Breast epithelium (tissue), 4 donors: ENCODE measurements around the gene TINCR. TPM values are rescaled to one million over a fixed set of nuclear protein-coding genes. Genes with fewer than 3 reads are reported as not detected.

Experiments used
- DNase-seq, 2 donors: peaks; one replicate each; pipeline ENCODE4 v3.0.0-alpha.2; 2019; ENCODE audit warnings: low spot score in 2 of 2
- H3K27ac ChIP-seq, 2 donors: fragments of 200-600 bp; sonication (generic) in 1 of 2; one replicate each; pipeline ENCODE4 v1.5.1; 2016 to 2019; ENCODE audit warnings: mild to moderate bottlenecking in 1 of 2
- H3K27me3 ChIP-seq, 2 donors: fragments of 200-600 bp; sonication (generic) in 1 of 2; one replicate each; pipeline versions ENCODE4 v1.5.1 to v1.6.0; 2017 to 2019; ENCODE audit warnings: control low read depth in 1 of 2, mild to moderate bottlenecking in 1 of 2
- H3K36me3 ChIP-seq: fragments of 200-600 bp; one replicate; pipeline ENCODE4 v1.5.1; 2019
- H3K4me1 ChIP-seq, 2 donors: fragments of 200-600 bp; sonication (generic); one replicate each; pipeline ENCODE4 v1.5.1; 2016 to 2019; ENCODE audit warnings: control low read depth in 1 of 2
- H3K4me3 ChIP-seq, 3 donors: fragments of 200-600 bp; sonication (generic); 1 replicate in 2 of 3; 2 replicates in 1 of 3; pipeline ENCODE4 v1.5.1; 2016 to 2019; ENCODE audit warnings: mild to moderate bottlenecking in 3 of 3, moderate library complexity in 2 of 3
- H3K9me3 ChIP-seq, 2 donors: fragments of 200-600 bp; sonication (generic) in 1 of 2; one replicate each; pipeline ENCODE4 v1.5.1; 2016 to 2019; ENCODE audit warnings: control low read depth in 1 of 2
- CTCF ChIP-seq, 3 donors: fragments of 450-650 bp; IDR thresholded peaks; one replicate each; pipeline ENCODE4 v1.5.1; 2016 to 2017; ENCODE audit warnings: antibody characterized with exemption in 3 of 3, mild to moderate bottlenecking in 3 of 3, moderate library complexity in 3 of 3
- POLR2A ChIP-seq: fragments of 450-650 bp; IDR thresholded peaks from one replicate; pipeline ENCODE4 v1.6.1; 2016; ENCODE audit warnings: antibody characterized with exemption, mild to moderate bottlenecking, moderate library complexity
- POLR2AphosphoS5 ChIP-seq, 3 donors: sonication (generic); formaldehyde crosslinking; IDR thresholded peaks; one replicate each; pipeline ENCODE4 v1.6.1; 2017; ENCODE audit warnings: antibody characterized with exemption in 3 of 3
- intact Hi-C: fragments of 100-400 bp; cut with DNase I; formaldehyde crosslinking; loops from one replicate; pipeline ENCODE4 v1.15.1; 2023; ENCODE audit warnings: low total_unique reads
- total RNA-seq, 3 donors: library from RNA; depleted of rRNA; stranded (reverse); fragments of >200 nt; gene quantifications; one replicate each; pipeline ENCODE4 v1.1.0, GENCODE V29; 2016

TINCR gene
- total RNA-seq, 3 donors from 2014 or later, result 1.1 to 11.7 (median 1.3) TPM

GRCh38 chr19:5603626-5604025 lies 35.9 kb upstream of the TINCR start:
- DNase-seq, result no peak
- peaks cover 16% of the 10 kb centered on the region for H3K36me3 ChIP-seq

GRCh38 chr19:5600797-5601196 lies 33.0 kb upstream of the TINCR start:
- Histone ChIP-seq H3K9me3 (no peaks in the 10 kb centered on the region), H3K36me3 (peaks cover 21% of the 10 kb centered on the region), H3K27me3 (no peaks in the 10 kb centered on the region), H3K4me1 (no peaks in the 10 kb centered on the region), H3K27ac (no peak overlapping the region), H3K4me3 (no peak overlapping the region)
- intact Hi-C loops, result no loop called here
- TF ChIP-seq POLR2A (no peak), CTCF (IDR thresholded peaks at IDR 0.05) (no peak), POLR2AphosphoS5 (IDR thresholded peaks at IDR 0.05) (no peak)
- DNase-seq, result no peak

More at GRCh38 chr19:5603626-5604025, 35.9 kb upstream of the TINCR start:
- H3K4me3 ChIP-seq, result no peak overlapping the region
- no peaks in the 10 kb centered on the region for H3K4me1 ChIP-seq
- H3K27me3 ChIP-seq, result no peaks in the 10 kb centered on the region
- H3K9me3 ChIP-seq, result no peaks in the 10 kb centered on the region
- H3K27ac ChIP-seq, result no peak overlapping the region
- no peak for TF ChIP-seq POLR2A
- TF ChIP-seq POLR2AphosphoS5 (IDR thresholded peaks at IDR 0.05), result no peak
- TF ChIP-seq CTCF (IDR thresholded peaks at IDR 0.05), result no peak
- intact Hi-C loops, result no loop called here

- Histone ChIP-seq H3K4me1 (no peaks in the 10 kb centered on the region), H3K36me3 (peaks cover 41% of the 10 kb centered on the region), H3K27ac (no peak overlapping the region), H3K4me3 (no peak overlapping the region), H3K27me3 (no peaks in the 10 kb centered on the region), H3K9me3 (no peaks in the 10 kb centered on the region)
- intact Hi-C loops, result no loop called here
- no peak for TF ChIP-seq POLR2A
- TF ChIP-seq POLR2AphosphoS5 (IDR thresholded peaks at IDR 0.05), result no peak
- TF ChIP-seq CTCF (IDR thresholded peaks at IDR 0.05), result no peak
- no peak for DNase-seq
Measured at GRCh38 chr19:5595745-5596144, 28.0 kb upstream of the TINCR start.

GRCh38 chr19:5595129-5595528 lies 27.4 kb upstream of the TINCR start:
- no peak overlapping the region for H3K27ac ChIP-seq
- no peaks in the 10 kb centered on the region for H3K27me3 ChIP-seq
- no peaks in the 10 kb centered on the region for H3K9me3 ChIP-seq
- no peaks in the 10 kb centered on the region for H3K4me1 ChIP-seq
- H3K36me3 ChIP-seq, result peaks cover 43% of the 10 kb centered on the region
- no peak overlapping the region for H3K4me3 ChIP-seq
- intact Hi-C loops, result no loop called here
- TF ChIP-seq POLR2A (no peak), CTCF (IDR thresholded peaks at IDR 0.05) (no peak), POLR2AphosphoS5 (IDR thresholded peaks at IDR 0.05) (no peak)
- DNase-seq, result peak in 1 of 2 donors; percentile 69

- H3K27ac ChIP-seq, result no peak overlapping the region
- no peaks in the 10 kb centered on the region for H3K9me3 ChIP-seq
- DNase-seq, result no peak
- H3K4me1 ChIP-seq, result no peaks in the 10 kb centered on the region
- intact Hi-C loops, result no loop called here
- TF ChIP-seq POLR2AphosphoS5 (IDR thresholded peaks at IDR 0.05) (no peak), CTCF (IDR thresholded peaks at IDR 0.05) (no peak)
- peaks cover 47% of the 10 kb centered on the region for H3K36me3 ChIP-seq
- H3K4me3 ChIP-seq, result no peak overlapping the region
- H3K27me3 ChIP-seq, result no peaks in the 10 kb centered on the region
Measured at GRCh38 chr19:5594521-5594950, 26.8 kb upstream of the TINCR start.
